GM19025 (cell line): Measurements from ENCODE around the gene RAB8B.

Experiments used
- ATAC-seq: cut with Tn5 transposase; IDR thresholded peaks from one replicate; pipeline ENCODE4 v1.9.1; 2021; ENCODE audit warnings: mild to moderate bottlenecking, low read depth, moderate library complexity; ENCODE audit not compliant: unreplicated experiment

The RAB8B gene

GRCh38 chr15:63188926-63189871, at the start of gene RAB8B:
Gene RAB8B, plus strand, starts transcription at chr15:63189606. Its CDS starts 19 bp downstream, at chr15:63189625.
- peak; percentile 76 for ATAC-seq

DNA sequence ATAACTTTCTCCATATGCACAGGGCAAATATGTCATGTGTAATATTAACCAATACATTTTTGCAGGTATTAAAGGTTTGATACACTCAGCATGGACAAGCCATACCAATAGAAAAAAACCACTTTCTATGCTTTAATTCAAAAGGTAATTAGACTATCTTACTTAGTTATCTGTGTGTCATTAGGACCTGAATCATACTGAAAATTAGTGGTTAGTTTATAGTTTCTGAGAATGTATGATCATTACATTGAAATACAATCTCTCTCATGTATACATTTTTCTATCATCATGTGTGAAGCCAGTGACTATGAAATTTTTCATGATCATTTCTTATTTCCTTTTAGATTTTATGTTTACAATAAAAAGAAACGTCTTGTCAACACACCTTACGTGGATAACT, 48.5 kb upstream of the RAB8B start:
- ATAC-seq: no peak

DNA sequence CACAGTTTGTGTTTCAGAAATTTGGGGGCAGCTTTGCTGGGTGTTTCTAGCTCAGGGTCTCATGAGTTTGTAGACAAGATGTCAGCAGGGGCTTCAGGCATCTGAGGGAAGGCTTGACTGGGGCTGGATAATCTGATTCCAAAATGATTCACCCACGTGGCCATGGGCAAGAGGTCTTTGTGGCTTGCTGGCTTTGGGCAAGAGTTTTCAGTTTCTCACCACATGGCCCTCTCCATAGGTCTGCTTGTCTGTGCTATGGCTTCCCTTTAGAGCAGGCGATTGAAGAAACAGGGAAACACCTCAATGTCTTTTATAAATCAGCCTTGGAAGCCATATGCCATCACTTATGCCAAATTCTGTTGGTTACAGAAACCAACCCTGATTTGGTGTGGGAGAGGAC, 44.0 kb upstream of the RAB8B start:
- ATAC-seq: no peak

- ATAC-seq: no peak
Measured at GRCh38 chr15:63146684-63147083, 42.7 kb upstream of the RAB8B start.

DNA sequence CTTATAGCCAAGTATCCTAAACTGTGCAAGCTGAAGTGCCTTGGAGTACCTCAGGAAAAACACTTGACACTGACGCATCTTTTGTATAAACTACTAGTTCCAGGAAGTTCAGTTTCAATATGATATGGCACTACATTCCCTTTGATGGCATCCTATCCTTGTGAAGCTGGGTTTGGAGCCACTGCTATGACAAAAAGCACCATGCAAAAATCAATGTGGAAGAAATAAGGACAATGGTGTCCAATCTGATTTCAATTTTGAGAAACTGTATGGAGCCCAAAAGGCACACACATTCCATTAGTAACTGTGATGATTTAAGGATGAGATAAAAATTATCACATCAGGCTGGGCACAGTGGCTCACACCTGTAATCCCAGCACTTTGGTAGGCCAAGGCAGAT, 37.7 kb upstream of the RAB8B start:
- no peak for ATAC-seq

GRCh38 chr15:63155486-63155885, 33.9 kb upstream of the RAB8B start:
- ATAC-seq: no peak

- ATAC-seq: no peak
Measured at GRCh38 chr15:63156086-63156710, 33.2 kb upstream of the RAB8B start.

GRCh38 chr15:63156755-63157117, 32.7 kb upstream of the RAB8B start:
- no peak for ATAC-seq

DNA sequence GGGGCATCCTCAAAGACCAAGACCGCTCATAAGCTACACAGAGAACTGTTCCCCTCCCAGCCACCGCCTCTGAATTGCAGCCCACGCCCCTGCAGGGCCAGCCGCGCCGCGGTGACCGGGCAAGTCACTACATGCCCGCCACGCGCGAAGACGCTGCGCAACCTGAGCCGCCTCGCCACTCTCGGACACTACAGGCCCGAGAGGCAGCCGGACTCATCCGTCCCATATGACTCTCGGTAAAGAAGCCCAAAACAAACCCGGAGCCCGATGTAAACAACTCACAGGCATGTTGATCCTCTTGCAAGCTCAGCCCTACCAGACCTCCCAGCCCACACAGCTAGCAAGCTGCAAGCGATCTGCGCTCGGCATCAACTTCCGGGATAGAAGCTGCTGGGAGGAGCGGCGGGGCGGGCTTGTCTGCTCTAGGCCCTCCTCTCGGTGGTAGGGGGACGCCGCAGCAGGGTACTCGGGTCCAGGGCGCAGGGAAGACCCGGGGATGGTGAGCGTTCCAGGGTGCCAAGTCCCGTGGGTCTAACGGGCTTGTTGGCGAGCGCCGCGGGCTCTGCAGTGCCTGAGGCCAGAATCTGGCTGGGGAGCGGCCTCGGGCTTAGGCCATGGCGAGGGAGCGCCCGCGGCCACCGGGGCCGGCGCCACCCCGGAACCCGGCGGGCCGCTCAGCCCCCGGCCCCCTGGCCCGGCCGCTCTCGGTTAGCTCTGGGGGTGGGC, 32.1 kb upstream of the RAB8B start, which contains the start of gene RPS27L:
TSS of gene RPS27L (minus strand) at position 360 of the 726 bp plus-strand sequence. CDS start at position 288, 72 bp downstream.
- peak; percentile 86 for ATAC-seq

GRCh38 chr15:63157891-63158431, 31.4 kb upstream of the RAB8B start:
- ATAC-seq: no peak

DNA sequence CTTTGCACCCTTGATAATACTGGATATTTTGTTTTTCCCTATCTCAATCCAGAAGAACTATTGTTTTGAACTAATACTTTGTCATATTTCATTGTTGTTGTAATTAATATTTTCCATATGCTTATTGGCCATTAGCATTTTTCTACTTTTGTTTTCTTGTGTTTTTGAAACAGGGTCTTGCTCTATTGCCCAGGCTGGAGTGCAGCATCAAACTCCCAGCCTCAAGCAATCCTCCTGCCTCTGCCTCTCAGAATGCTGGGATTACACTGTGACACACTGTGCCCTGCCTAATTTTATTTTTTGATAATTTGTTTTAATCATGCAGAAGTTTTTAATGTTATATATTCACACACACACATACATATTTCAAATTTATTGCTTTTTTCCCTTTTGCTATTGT, 28.8 kb upstream of the RAB8B start:
- ATAC-seq: no peak

DNA sequence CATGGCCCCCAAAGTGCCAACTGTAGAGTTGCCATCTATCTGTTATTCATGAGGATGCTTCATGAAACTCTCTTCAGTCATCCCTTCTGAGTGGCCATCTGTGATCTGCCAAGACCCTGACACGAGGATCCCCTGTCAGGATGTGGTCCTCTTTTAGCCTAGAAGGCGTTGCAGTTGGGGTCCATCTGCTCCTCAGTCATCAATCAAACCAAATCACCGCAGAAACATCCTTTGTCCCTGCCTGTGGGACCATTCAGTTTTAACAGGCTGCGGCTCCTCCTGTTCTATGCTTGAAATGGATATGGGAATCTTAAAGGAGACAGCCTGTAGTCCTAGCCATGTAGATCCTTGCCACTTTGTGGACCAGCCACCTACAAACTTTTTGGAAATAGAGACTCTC, 26.2 kb upstream of the RAB8B start:
- no peak for ATAC-seq

DNA sequence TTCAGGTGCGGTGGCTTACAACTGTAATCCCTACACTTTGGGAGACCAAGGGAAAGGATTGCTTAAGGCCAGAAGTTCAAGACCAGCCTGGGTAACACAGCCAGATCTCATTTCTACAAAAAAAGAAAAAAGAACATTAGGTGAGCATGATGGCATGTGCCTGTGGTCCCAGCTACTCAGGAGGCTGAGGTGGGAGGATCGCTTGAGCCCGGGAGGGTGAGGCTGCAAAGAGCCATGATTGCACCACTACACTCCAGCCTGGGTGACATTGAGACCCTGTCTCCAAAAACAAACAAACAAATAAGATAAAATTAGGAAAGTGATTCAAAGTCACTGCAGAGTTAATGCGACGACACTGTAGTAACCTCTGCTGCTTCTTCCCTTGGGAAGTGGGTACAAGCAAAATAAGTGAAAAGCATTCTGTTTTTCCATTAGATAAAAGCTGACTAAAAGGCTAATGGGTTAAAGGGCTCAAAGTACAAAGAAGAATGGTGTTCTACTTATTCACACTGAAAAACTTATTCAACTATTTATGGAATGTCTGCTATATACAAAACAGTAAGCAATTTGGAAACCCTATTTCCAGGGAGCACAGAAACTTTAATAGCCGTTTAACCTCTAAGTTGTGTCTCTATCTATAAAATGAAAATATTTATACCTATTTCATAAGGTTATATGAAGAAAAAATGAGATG, 24.1 kb upstream of the RAB8B start:
- no peak for ATAC-seq

GRCh38 chr15:63166219-63166618, 23.2 kb upstream of the RAB8B start:
- ATAC-seq: no peak

DNA sequence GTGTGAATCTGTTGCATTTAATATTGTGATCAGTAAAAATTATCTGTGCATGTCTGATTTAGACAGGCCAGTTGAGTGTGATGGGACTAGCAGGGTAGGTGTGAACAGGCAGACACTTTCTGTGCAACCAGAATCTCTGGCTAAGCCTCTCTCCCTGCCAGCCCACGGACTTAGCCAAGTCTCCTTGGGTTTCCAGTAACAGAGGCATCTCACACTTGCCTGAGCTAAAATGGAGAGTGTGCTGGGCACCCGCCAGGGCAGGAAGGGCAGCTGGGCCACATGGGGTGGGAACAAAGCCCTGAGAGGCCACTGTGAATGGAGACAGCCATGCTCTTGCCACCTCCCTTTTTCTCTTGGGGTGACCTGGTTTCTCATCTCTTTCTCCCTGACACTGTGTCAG, 19.6 kb upstream of the RAB8B start:
- no peak for ATAC-seq

DNA sequence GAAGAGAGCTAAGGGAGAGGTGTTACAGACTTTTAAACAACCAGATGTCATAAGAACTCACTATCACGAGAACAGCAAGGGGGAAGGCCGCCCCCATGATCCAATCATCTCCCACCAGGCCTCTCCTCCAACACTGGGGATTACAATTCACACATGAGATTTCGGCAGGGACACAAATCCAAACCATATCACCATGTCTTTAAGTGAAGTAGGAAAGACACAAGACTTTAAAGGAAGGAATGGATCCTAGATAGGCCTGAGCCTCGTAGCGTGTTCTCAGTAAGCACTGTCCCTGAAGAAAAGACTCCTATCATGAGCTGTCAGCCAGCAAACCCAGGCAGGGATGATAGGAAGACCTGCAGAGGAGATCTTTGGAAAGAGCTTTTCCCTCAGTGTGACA, 17.0 kb upstream of the RAB8B start:
- no peak for ATAC-seq

DNA sequence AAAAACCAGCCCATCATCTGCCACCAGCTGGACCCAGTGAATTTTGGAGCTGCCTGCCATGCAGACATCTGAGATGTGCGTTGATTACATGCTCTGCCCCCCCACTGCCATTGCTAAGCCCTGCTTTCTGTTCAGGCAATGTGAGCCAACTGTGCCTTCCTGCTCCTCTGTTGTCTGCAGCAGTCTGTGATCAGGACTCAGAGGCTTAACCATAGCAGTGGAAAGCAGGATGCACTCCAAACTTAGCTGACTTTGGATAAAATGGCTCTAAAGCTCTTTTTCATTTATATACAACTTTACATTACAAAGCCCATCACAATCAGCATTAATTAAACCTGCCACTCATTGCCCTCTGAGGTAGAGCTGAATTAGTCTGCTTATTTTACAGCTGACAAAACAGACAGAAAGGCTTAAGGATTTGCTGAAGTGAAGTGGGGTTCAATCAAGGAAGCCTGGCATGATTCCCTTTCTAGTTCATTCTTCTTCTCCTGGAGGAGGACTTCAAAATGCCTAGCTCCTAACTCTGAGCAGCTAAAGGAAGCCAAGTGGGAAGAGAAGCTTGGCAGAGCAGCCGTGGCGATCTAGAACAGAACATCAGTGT, 16.5 kb upstream of the RAB8B start:
- ATAC-seq: no peak

GRCh38 chr15:63176302-63176701, 13.1 kb upstream of the RAB8B start:
- ATAC-seq: no peak

GRCh38 chr15:63178034-63178433, 11.4 kb upstream of the RAB8B start:
- ATAC-seq: no peak

GRCh38 chr15:63180746-63181145, 8.7 kb upstream of the RAB8B start:
- no peak for ATAC-seq
